Fibroblast of pulmonary artery (primary cell): ENCODE results near the gene DCDC2.
"Not testable (repeated sequence)": the region's sequence is repeated elsewhere in the genome, so short reads cannot be mapped to it uniquely, and the experiment has no call there.

ENCODE experiments used
- DNase-seq: peaks from one replicate; pipeline ENCODE4 v3.0.0-alpha.2; 2010; ENCODE audit warnings: low read depth
- H3K4me3 ChIP-seq: replicated peaks from 2 replicates; pipeline ENCODE4 v1.5.1; 2011; ENCODE audit warnings: low read depth, mild to moderate bottlenecking, control low read depth, low read length, moderate library complexity
- CTCF ChIP-seq: IDR thresholded peaks from 2 replicates; pipeline ENCODE4 v1.5.1; 2011; ENCODE audit warnings: mild to moderate bottlenecking, control low read depth, low read length, inconsistent platforms; ENCODE audit errors: missing control alignments

The DCDC2 gene

GRCh38 chr6:24322924-24323323 is 34.9 kb downstream of the DCDC2 start:
- TF ChIP-seq CTCF: no peak
- no peak for DNase-seq
- no peak overlapping the region for H3K4me3 ChIP-seq

- not testable (repeated sequence) for H3K4me3 ChIP-seq, DNase-seq
These were observed 35.4 kb downstream of the DCDC2 start for GRCh38 chr6:24322446-24322845.

DNA sequence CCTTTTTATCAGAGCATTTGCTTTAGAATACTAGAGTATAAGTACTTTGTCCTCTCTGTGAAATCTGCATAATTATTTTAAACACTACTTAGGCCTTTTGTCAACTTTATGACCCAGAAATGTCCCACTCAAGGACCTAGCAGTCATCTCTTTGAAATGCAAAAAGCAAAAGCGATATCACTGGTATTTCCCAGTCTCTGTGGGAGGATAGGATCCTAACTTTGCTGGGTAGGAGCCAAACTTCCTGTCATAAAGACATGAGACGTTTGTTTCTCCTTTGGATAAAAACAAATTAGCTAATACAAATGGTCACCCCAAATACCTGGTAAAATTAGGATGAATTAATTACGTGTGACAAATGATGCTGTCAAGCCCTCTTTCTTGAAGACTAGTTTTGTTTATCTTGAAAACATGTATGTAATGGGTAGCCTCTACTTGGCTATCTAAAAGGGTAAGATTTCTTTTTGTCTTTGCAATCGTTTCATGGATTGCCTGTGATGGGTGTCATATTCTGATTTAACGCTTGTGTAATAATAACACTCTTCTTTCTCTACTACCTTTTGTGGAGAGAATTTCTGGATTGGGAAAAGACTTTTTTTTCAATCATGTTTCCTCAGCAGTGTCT is 36.2 kb downstream of the DCDC2 start:
- peak; percentile 86 for DNase-seq
- TF ChIP-seq CTCF: no peak
- no peak overlapping the region for H3K4me3 ChIP-seq

DNA sequence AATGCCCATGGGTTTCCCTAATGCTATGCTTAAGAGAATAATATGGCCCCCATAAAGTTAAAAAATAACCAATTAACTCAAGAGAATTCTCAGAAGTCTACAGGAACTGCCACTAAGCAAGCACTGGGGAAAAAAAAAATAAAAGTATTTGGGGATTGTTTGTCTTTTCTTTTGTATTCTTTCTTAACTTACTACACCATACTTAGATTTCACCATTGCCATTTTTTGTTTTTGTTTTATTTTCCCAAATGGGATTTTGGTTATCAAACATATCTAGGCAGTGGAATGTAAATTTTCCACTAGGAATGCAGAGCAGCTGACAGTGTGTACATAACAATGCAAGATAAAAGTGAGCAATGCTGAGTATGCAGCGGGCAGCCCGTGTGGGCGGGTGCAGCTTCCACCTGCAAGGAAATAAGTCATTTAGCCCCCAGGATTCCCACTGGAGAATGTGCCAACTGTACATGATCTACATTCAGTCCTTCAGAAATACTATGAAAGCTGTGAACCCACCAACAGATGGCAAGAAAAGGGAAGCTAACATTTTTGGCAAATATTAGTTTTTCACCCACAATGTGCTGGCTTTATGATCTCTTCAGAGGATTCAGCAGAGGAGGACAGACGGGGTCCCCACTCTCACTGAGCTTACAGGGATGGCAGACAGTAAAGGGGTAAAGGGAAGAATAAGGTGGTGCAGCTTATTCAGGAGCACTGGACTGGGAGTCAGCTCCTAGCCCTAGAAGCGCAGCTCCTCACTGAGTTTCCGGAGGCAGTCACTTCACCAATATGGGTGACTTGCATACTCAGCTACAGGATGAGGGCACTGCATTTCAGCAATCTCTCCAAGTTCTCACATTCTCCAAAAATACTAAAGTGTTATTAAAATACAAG is 44.4 kb downstream of the DCDC2 start:
- H3K4me3 ChIP-seq: no peak overlapping the region
- no peak for TF ChIP-seq CTCF
- DNase-seq: peak; percentile 93

DNA sequence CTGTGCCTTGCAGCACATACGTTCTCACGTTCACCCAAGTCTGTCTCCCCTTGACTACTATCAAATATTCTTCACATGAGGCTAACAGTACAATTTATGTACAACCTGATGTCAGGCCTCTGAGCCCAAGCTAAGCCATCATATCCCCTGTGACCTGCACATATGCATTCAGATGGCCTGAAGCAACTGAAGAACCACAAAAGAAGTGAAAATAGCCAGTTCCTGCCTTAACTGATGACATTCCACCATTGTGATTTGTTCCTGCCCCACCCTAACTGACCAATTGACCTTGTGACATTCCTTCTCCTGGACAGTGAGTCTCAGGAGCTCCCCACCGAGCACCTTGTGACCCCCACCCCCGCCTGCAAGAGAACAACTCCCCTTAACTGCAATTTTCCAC is 46.1 kb downstream of the DCDC2 start:
- DNase-seq, H3K4me3 ChIP-seq: not testable (repeated sequence)

DNA sequence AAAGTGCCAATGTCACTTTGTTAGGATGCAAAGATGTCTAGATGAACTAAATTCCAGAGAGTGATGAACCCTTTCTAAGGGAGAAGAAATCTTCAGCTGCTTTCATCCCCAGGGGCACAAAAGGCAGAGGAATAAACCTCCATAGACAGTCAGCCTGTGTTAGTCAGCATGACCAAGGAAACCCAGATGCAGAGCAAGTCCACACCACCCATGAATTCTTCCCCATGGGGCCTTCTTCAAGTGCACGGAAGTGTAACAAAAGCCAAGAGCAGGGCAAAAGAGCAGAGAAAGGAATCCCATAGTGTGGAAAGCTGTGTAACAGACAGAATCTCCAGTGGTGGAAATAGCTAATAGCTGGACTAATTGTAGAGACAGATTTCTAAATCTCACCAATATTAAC is 50.0 kb downstream of the DCDC2 start:
- DNase-seq: no peak
- TF ChIP-seq CTCF: no peak
- no peak overlapping the region for H3K4me3 ChIP-seq

- TF ChIP-seq CTCF: no peak
- H3K4me3 ChIP-seq: no peak overlapping the region
- DNase-seq: no peak
These were observed 50.9 kb downstream of the DCDC2 start for GRCh38 chr6:24306936-24307335.

DNA sequence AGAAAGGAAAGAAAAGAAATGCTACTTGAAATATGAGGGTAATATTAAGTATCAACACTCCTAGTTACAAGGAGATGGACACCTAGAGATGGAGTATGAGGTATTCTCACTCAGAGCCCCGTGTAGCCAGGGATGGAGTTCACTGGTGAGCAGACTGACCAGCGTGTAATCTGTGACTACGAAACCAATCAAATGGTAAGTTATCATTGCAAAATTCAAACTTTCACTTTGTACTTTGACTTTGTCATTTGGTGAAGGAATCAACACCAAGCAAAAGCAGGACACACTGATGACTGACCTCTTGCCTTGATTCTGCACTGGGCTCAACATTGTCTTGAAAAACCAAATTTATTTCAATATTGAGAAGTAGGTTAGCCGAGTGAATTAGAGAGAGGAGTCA is 51.8 kb downstream of the DCDC2 start:
- no peak for DNase-seq
- TF ChIP-seq CTCF: no peak
- H3K4me3 ChIP-seq: no peak overlapping the region
